ENCODE measurements around the gene ITPK1.
A peak's percentile ranks its signal among the peaks of the same experiment; 100 is the strongest.

ITPK1 gene

DNA sequence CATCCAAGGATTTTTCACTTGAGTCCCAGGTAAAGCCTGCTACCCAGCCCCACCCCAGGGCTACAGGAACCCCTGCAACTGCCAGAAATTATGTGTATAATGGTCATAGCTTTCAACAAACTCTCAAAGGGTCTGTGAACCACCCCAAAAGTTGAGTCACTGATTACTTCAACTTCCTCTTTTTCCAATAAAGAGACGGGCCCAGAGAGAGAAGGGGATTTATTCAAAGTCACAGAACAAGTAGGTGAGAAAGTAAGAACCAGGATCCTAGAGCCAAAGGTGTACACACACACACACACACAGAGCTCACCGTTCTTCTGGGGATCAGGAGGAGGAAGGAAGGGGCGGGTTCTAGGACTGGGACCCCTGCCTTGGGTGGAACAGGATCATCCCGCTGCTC is 4.8 kb upstream of the ITPK1 start:
- Histone ChIP-seq H3K4me1 (ENCODE audit: low read length) (peaks cover 12% of the 10 kb centered on the region), H3K4me2 (ENCODE audit: low read length) (no peak overlapping the region), H2AFZ (ENCODE audit: low read depth, low read length) (no peak overlapping the region), H3K79me2 (ENCODE audit: low read length) (no peaks in the 10 kb centered on the region), H3K9me3 (ENCODE audit: insufficient read depth, low read length) (no peaks in the 10 kb centered on the region), H4K20me1 (ENCODE audit: insufficient read depth, low read length) (no peaks in the 10 kb centered on the region), H3K4me3 (ENCODE audit: low read length) (no peak overlapping the region), H3K27ac (ENCODE audit: low read length) (no peak overlapping the region), H3K36me3 (replicated peaks; ENCODE audit: low read depth, low read length) (no peaks in the 10 kb centered on the region), H3K9ac (ENCODE audit: low read length) (no peak overlapping the region), H3K27me3 (ENCODE audit: low read depth, low read length) (no peaks in the 10 kb centered on the region)
- TF ChIP-seq EZH2phosphoT487 (IDR thresholded peaks at IDR 0.05; ENCODE audit: low read depth): no peak
- TF ChIP-seq, protein P1, sequence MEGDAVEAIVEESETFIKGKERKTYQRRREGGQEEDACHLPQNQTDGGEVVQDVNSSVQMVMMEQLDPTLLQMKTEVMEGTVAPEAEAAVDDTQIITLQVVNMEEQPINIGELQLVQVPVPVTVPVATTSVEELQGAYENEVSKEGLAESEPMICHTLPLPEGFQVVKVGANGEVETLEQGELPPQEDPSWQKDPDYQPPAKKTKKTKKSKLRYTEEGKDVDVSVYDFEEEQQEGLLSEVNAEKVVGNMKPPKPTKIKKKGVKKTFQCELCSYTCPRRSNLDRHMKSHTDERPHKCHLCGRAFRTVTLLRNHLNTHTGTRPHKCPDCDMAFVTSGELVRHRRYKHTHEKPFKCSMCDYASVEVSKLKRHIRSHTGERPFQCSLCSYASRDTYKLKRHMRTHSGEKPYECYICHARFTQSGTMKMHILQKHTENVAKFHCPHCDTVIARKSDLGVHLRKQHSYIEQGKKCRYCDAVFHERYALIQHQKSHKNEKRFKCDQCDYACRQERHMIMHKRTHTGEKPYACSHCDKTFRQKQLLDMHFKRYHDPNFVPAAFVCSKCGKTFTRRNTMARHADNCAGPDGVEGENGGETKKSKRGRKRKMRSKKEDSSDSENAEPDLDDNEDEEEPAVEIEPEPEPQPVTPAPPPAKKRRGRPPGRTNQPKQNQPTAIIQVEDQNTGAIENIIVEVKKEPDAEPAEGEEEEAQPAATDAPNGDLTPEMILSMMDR (IDR thresholded peaks at IDR 0.05; ENCODE audit: low read depth, low read length): no peak

- Histone ChIP-seq H3K9me3 (ENCODE audit: insufficient read depth, low read length) (no peaks in the 10 kb centered on the region), H4K20me1 (ENCODE audit: insufficient read depth, low read length) (peaks cover 4% of the 10 kb centered on the region; the same call in 1 of the 2 replicates), H3K27me3 (ENCODE audit: low read depth, low read length) (no peaks in the 10 kb centered on the region), H3K79me2 (ENCODE audit: low read length) (peaks cover 10% of the 10 kb centered on the region; the same call in 1 of the 2 replicates), H3K4me2 (ENCODE audit: low read length) (peak overlapping the region; percentile 99), H3K9ac (ENCODE audit: low read length) (peak overlapping the region; percentile 90), H3K4me3 (ENCODE audit: low read length) (peak overlapping the region; percentile 89), H3K27ac (ENCODE audit: low read length) (peak overlapping the region; percentile 66), H2AFZ (ENCODE audit: low read depth, low read length) (peak overlapping the region; percentile 77; the same call in 1 of the 2 replicates), H3K4me1 (ENCODE audit: low read length) (peaks cover 32% of the 10 kb centered on the region), H3K36me3 (replicated peaks; ENCODE audit: low read depth, low read length) (no peaks in the 10 kb centered on the region)
- TF ChIP-seq EZH2phosphoT487 (IDR thresholded peaks at IDR 0.05; ENCODE audit: low read depth): no peak
- TF ChIP-seq, protein P1 (IDR thresholded peaks at IDR 0.05; ENCODE audit: low read depth, low read length): no peak
Measured at GRCh38 chr14:93116676-93117200, 1.0 kb upstream of the ITPK1 start.

DNA sequence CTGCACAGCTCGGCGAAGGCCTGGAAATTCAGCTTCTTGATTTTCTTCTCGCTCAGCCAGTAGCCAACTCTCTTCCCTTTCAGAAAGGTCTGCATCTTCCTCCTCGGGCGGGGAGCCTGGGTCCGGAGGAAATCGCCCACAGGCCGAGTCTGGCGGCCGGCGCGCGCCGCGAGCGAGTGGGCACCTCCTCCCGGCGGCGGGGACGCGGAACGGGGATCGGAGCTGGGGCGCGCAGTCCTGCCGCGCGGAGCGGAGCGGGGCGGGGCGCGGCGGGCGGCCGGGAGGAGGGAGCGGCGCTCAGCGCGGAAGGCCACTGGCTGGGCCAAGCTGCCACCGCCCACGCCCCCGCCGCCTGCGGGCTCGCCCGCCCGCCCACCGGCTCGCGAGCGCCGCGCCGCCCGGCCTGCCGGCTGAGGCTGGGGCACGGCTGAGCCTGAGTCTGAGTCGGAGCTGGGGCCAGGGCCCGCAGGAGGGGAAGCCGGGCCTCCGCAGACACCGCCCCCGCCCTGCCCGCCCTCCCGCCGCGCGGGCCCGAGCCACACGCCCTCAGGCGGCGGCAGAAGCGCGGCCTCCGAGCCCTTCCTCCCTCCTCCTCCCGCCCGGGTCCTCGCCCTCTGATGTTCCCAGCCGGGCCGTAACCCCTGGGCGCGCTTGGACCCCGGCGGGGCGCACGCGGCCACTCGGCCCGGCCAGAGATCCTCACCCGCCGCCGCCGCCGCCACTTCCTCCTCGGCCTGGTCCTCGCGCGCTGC is 480 bp downstream of the ITPK1 start:
- peak overlapping the region; percentile 74 for H3K9ac ChIP-seq (ENCODE audit: low read length)
- no peak for TF ChIP-seq EZH2phosphoT487 (IDR thresholded peaks at IDR 0.05; ENCODE audit: low read depth)
- TF ChIP-seq, protein P1 (IDR thresholded peaks at IDR 0.05; ENCODE audit: low read depth, low read length): no peak
- H2AFZ ChIP-seq (ENCODE audit: low read depth, low read length): no peak overlapping the region; the same call in 1 of the 2 replicates
- H3K27ac ChIP-seq (ENCODE audit: low read length): peak overlapping the region; percentile 44; the same call in 1 of the 2 replicates
- H3K4me2 ChIP-seq (ENCODE audit: low read length): peak overlapping the region; percentile 78
- peaks cover 26% of the 10 kb centered on the region for H3K4me1 ChIP-seq (ENCODE audit: low read length)
- H4K20me1 ChIP-seq (ENCODE audit: insufficient read depth, low read length): peaks cover 7% of the 10 kb centered on the region; the same call in 1 of the 2 replicates
- no peaks in the 10 kb centered on the region for H3K9me3 ChIP-seq (ENCODE audit: insufficient read depth, low read length)
- no peaks in the 10 kb centered on the region for H3K27me3 ChIP-seq (ENCODE audit: low read depth, low read length)
- peak overlapping the region; percentile 89 for H3K4me3 ChIP-seq (ENCODE audit: low read length)
- no peaks in the 10 kb centered on the region for H3K36me3 ChIP-seq (replicated peaks; ENCODE audit: low read depth, low read length)
- peaks cover 10% of the 10 kb centered on the region; the same call in 1 of the 2 replicates for H3K79me2 ChIP-seq (ENCODE audit: low read length)

- Histone ChIP-seq H3K27me3 (ENCODE audit: low read depth, low read length) (no peaks in the 10 kb centered on the region), H3K9me3 (ENCODE audit: insufficient read depth, low read length) (no peaks in the 10 kb centered on the region), H3K36me3 (replicated peaks; ENCODE audit: low read depth, low read length) (no peaks in the 10 kb centered on the region), H3K27ac (ENCODE audit: low read length) (no peak overlapping the region), H3K4me2 (ENCODE audit: low read length) (peak overlapping the region; percentile 78), H3K79me2 (ENCODE audit: low read length) (peaks cover 13% of the 10 kb centered on the region), H4K20me1 (ENCODE audit: insufficient read depth, low read length) (peaks cover 8% of the 10 kb centered on the region; the same call in 1 of the 2 replicates), H3K4me3 (ENCODE audit: low read length) (peak overlapping the region; percentile 78), H2AFZ (ENCODE audit: low read depth, low read length) (no peak overlapping the region), H3K4me1 (ENCODE audit: low read length) (peaks cover 29% of the 10 kb centered on the region), H3K9ac (ENCODE audit: low read length) (peak overlapping the region; percentile 66)
- TF ChIP-seq, protein P1 (IDR thresholded peaks at IDR 0.05; ENCODE audit: low read depth, low read length): no peak
- TF ChIP-seq EZH2phosphoT487 (IDR thresholded peaks at IDR 0.05; ENCODE audit: low read depth): no peak
Measured at GRCh38 chr14:93114713-93115068, 1.0 kb downstream of the ITPK1 start.
